ENCODE measurements around the gene IL2RA. TPM values are rescaled to one million over a fixed set of nuclear protein-coding genes. Genes with fewer than 3 reads are reported as not detected.

The IL2RA gene
- total and polyA plus RNA-seq, 12 donors: 0.14 to 57.9 (median 3.1) TPM; not detected in 1

GRCh38 chr10:5988336-5988920, 73.7 kb downstream of the IL2RA start:
- no peak overlapping the region for H3K4me3 ChIP-seq
- intact Hi-C loops (cut with DNase I): no loop called here
- no peak for TF ChIP-seq POLR2A (IDR thresholded peaks at IDR 0.05)
- no peak for TF ChIP-seq CTCF (IDR thresholded peaks at IDR 0.05)
- WGBS, 4 donors: 93 to 94% (median 94%) methylated on average over 10 of the region's 10 CpGs
- H3K36me3 ChIP-seq (replicated peaks in 1 of 2): no peaks in the 10 kb centered on the region
- peaks cover 0 to 3% of the 10 kb centered on the region in 2 donors for H3K4me1 ChIP-seq (replicated peaks in 1 of 2)
- no peak overlapping the region for H3K27ac ChIP-seq
- DNase-seq: no peak
- H3K9me3 ChIP-seq (replicated peaks in 1 of 3): peaks cover 0 to 6% (median 4%) of the 10 kb centered on the region in 3 donors
- no peaks in the 10 kb centered on the region for H3K27me3 ChIP-seq

- DNase-seq: no peak
- Histone ChIP-seq H3K27me3 (no peaks in the 10 kb centered on the region), H3K4me1 (replicated peaks in 1 of 2) (peaks cover 0 to 3% of the 10 kb centered on the region in 2 donors), H3K9me3 (replicated peaks in 1 of 3) (peaks cover 0 to 6% (median under 1%) of the 10 kb centered on the region in 3 donors), H3K4me3 (no peak overlapping the region), H3K36me3 (replicated peaks in 1 of 2) (no peaks in the 10 kb centered on the region), H3K27ac (no peak overlapping the region)
- TF ChIP-seq POLR2A (IDR thresholded peaks at IDR 0.05) (no peak), CTCF (IDR thresholded peaks at IDR 0.05) (no peak)
- intact Hi-C loops (cut with DNase I): no loop called here
- 65 to 77% (median 73%) methylated on average over 4 of the region's 4 CpGs for WGBS, 4 donors
Measured at GRCh38 chr10:5987747-5988146, 74.4 kb downstream of the IL2RA start.

GRCh38 chr10:5985029-5985428, 77.1 kb downstream of the IL2RA start:
- 82 to 96% (median 90%) methylated on average over 5 of the region's 5 CpGs for WGBS, 4 donors
- H3K36me3 ChIP-seq (replicated peaks in 1 of 2): no peaks in the 10 kb centered on the region
- no peaks in the 10 kb centered on the region for H3K27me3 ChIP-seq
- no peak for DNase-seq
- intact Hi-C loops (cut with DNase I): no loop called here
- H3K4me1 ChIP-seq (replicated peaks in 1 of 2): peaks cover 0 to 3% of the 10 kb centered on the region in 2 donors
- H3K4me3 ChIP-seq: no peak overlapping the region
- TF ChIP-seq CTCF (IDR thresholded peaks at IDR 0.05) (no peak), POLR2A (IDR thresholded peaks at IDR 0.05) (no peak)
- H3K27ac ChIP-seq: no peak overlapping the region
- H3K9me3 ChIP-seq (replicated peaks in 1 of 3): no peaks in the 10 kb centered on the region

GRCh38 chr10:5983774-5984173, 78.4 kb downstream of the IL2RA start:
- Histone ChIP-seq H3K4me1 (replicated peaks in 1 of 2) (peaks cover 0 to 3% of the 10 kb centered on the region in 2 donors), H3K27ac (peak overlapping the region in 1 of 5 donors; percentile 8), H3K36me3 (replicated peaks in 1 of 2) (no peaks in the 10 kb centered on the region), H3K27me3 (no peaks in the 10 kb centered on the region), H3K9me3 (replicated peaks in 1 of 3) (no peaks in the 10 kb centered on the region), H3K4me3 (no peak overlapping the region)
- intact Hi-C loops (cut with DNase I): no loop called here
- TF ChIP-seq CTCF (IDR thresholded peaks at IDR 0.05): no peak
- TF ChIP-seq POLR2A (IDR thresholded peaks at IDR 0.05): no peak
- peak in 1 of 7 donors; percentile 24 for DNase-seq
- 28 to 49% (median 42%) methylated on average over 9 of the region's 9 CpGs for WGBS, 4 donors
